SK-N-SH (cell line): ENCODE results near the gene LYZ. TPM values are rescaled to one million over a fixed set of nuclear protein-coding genes. Genes with fewer than 3 reads are reported as not detected.

Experiments used
- CTCF ChIA-PET: fragments of 300-600, 350-600 bp; formaldehyde crosslinking; extraction: SDS; loops from one replicate; lab custom pipeline; 2021; lab: Yijun Ruan, JAX
- POLR2A ChIA-PET: fragments of 350-600 bp; sonication (Branson Sonifier 250); formaldehyde crosslinking; extraction: SDS; loops from one replicate; lab custom pipeline; 2020; ENCODE audit warnings: antibody characterized with exemption, inconsistent platforms; lab: Yijun Ruan, JAX
- DNase-seq: peaks from one replicate; pipeline ENCODE4 v3.0.0; 2012
- H2AFZ ChIP-seq: fragments of 200-600 bp; sonication (generic); 2 replicates; pipeline ENCODE4 v1.8.1; 2016; ENCODE audit warnings: antibody characterized with exemption, mild to moderate bottlenecking, low read depth
- H3F3A ChIP-seq: fragments of 200-600 bp; sonication (generic); replicated peaks from 2 replicates; pipeline ENCODE3; 2016; ENCODE audit warnings: antibody characterized with exemption, mild to moderate bottlenecking; ENCODE audit not compliant: insufficient read depth
- H3K27ac ChIP-seq, 2 experiments: fragments of 200-500 bp in 1 of 2; fragments of 200-600 bp in 1 of 2; sonication (Bioruptor generic) in 1 of 2; sonication (generic), shearing (Covaris generic) in 1 of 2; 2 replicates each; pipeline versions ENCODE4 v1.5.1 to v1.6.1; 2014 to 2016; ENCODE audit warnings: low read depth in 2 of 2, inconsistent platforms in 1 of 2, low read length in 1 of 2, mild to moderate bottlenecking in 1 of 2, mixed read lengths in 1 of 2
- H3K27me3 ChIP-seq: fragments of 200-600 bp; sonication (generic), shearing (Covaris generic); 2 replicates; pipeline ENCODE4 v1.6.1; 2016; ENCODE audit warnings: mixed run types; ENCODE audit not compliant: insufficient read depth
- H3K36me3 ChIP-seq, 2 experiments: fragments of 200-500 bp in 1 of 2; fragments of 200-600 bp in 1 of 2; sonication (Bioruptor generic) in 1 of 2; sonication (generic) in 1 of 2; replicated peaks in 1 of 2; 2 replicates each; pipeline versions ENCODE3 to v1.5.1; 2014 to 2016; ENCODE audit warnings: low read length in 1 of 2, mild to moderate bottlenecking in 1 of 2; ENCODE audit not compliant: insufficient read depth in 2 of 2, control insufficient read depth in 1 of 2
- H3K4me1 ChIP-seq, 2 experiments: fragments of 200-500 bp in 1 of 2; fragments of 200-600 bp in 1 of 2; sonication (Bioruptor generic) in 1 of 2; sonication (generic), shearing (Covaris generic) in 1 of 2; 2 replicates each; pipeline versions ENCODE4 v1.5.1 to v1.6.1; 2014 to 2016; ENCODE audit warnings: low read depth in 1 of 2, low read length in 1 of 2, mixed run types in 1 of 2; ENCODE audit not compliant: insufficient read depth in 2 of 2, control insufficient read depth in 1 of 2
- H3K4me2 ChIP-seq: fragments of 200-600 bp; sonication (generic), shearing (Covaris generic); 2 replicates; pipeline ENCODE4 v1.6.1; 2017; ENCODE audit warnings: mixed run types
- H3K4me3 ChIP-seq, 2 experiments: fragments of 200-500 bp in 1 of 2; fragments of 200-600 bp in 1 of 2; sonication (Bioruptor generic) in 1 of 2; sonication (generic), shearing (Covaris generic) in 1 of 2; 2 replicates each; pipeline versions ENCODE4 v1.5.1 to v1.8.1; 2014 to 2016; ENCODE audit warnings: low read depth in 2 of 2, inconsistent platforms in 1 of 2, low read length in 1 of 2, mild to moderate bottlenecking in 1 of 2, mixed read lengths in 1 of 2, moderate library complexity in 1 of 2
- H3K79me2 ChIP-seq: fragments of 200-600 bp; sonication (generic); 2 replicates; pipeline ENCODE4 v1.8.1; 2017; ENCODE audit warnings: mild to moderate bottlenecking; ENCODE audit not compliant: insufficient read depth
- H3K9ac ChIP-seq: fragments of 200-600 bp; sonication (generic); 2 replicates; pipeline ENCODE4 v1.6.1; 2017; ENCODE audit warnings: mixed run types
- H3K9me2 ChIP-seq: fragments of 200-600 bp; sonication (generic); 2 replicates; pipeline ENCODE4 v1.6.1; 2017; ENCODE audit warnings: mixed run types
- H3K9me3 ChIP-seq: fragments of 200-600 bp; sonication (generic); 2 replicates; pipeline ENCODE4 v1.6.1; 2017; ENCODE audit warnings: mixed run types, mild to moderate bottlenecking, moderate library complexity
- H4K20me1 ChIP-seq: fragments of 200-600 bp; sonication (generic); 2 replicates; pipeline ENCODE4 v1.6.1; 2017; ENCODE audit warnings: mild to moderate bottlenecking, mixed run types; ENCODE audit not compliant: insufficient read depth
- CTCF ChIP-seq: fragments of 200-600 bp; sonication (generic); IDR thresholded peaks from 2 replicates; pipeline ENCODE4 v1.6.1; 2017; ENCODE audit warnings: antibody characterized with exemption, mild to moderate bottlenecking, moderate library complexity
- EZH2phosphoT487 ChIP-seq: fragments of 200-600 bp; sonication (generic); IDR thresholded peaks from 2 replicates; pipeline ENCODE4 v1.6.1; 2017; ENCODE audit warnings: low read depth, mixed run types, mild to moderate bottlenecking, antibody characterized with exemption, moderate library complexity, borderline replicate concordance
- FOSL2 ChIP-seq: IDR thresholded peaks from 2 replicates; pipeline ENCODE4 v1.4.0; 2012; ENCODE audit warnings: low read depth, mild to moderate bottlenecking, moderate library complexity, borderline replicate concordance
- FOXJ3 ChIP-seq: sonication (generic); formaldehyde crosslinking; IDR thresholded peaks from 2 replicates; pipeline ENCODE4 v1.5.1; 2020; ENCODE audit warnings: mild to moderate bottlenecking, missing genetic modification reagents
- FOXM1 ChIP-seq: IDR thresholded peaks from 2 replicates; pipeline ENCODE4 v1.4.0; 2012; ENCODE audit warnings: low read depth, mild to moderate bottlenecking
- MEF2A ChIP-seq: IDR thresholded peaks from 2 replicates; pipeline ENCODE4 v1.4.0; 2012; ENCODE audit warnings: low read depth, borderline replicate concordance
- NFIC ChIP-seq: IDR thresholded peaks from 2 replicates; pipeline ENCODE4 v1.4.0; 2012; ENCODE audit warnings: borderline replicate concordance
- NRF1 ChIP-seq: IDR thresholded peaks from 2 replicates; pipeline ENCODE4 v1.6.1; 2012; ENCODE audit warnings: low read depth, mild to moderate bottlenecking, low read length
- POLR2AphosphoS5 ChIP-seq: IDR thresholded peaks from 2 replicates; pipeline ENCODE4 v1.6.1; 2012; ENCODE audit warnings: low read depth, low read length
- RXRA ChIP-seq: IDR thresholded peaks from 2 replicates; pipeline ENCODE4 v1.4.0; 2012; ENCODE audit warnings: low read depth, mild to moderate bottlenecking, borderline replicate concordance
- SMC3 ChIP-seq: IDR thresholded peaks from 2 replicates; pipeline ENCODE4 v1.6.1; 2012; ENCODE audit warnings: low read depth, low read length, improper control_type of control experiment
- TAF1 ChIP-seq: IDR thresholded peaks from 2 replicates; pipeline ENCODE4 v1.6.1; 2012; ENCODE audit warnings: low read depth, mild to moderate bottlenecking, low read length, moderate library complexity, borderline replicate concordance
- TCF12 ChIP-seq: IDR thresholded peaks from 2 replicates; pipeline ENCODE4 v1.4.0; 2012
- TEAD4 ChIP-seq: IDR thresholded peaks from 2 replicates; pipeline ENCODE4 v1.4.0; 2012; ENCODE audit warnings: mild to moderate bottlenecking, borderline replicate concordance; ENCODE audit not compliant: insufficient read depth
- YY1 ChIP-seq: IDR thresholded peaks from 2 replicates; pipeline ENCODE4 v1.4.0; 2012; ENCODE audit warnings: low read depth, mild to moderate bottlenecking
- WGBS: methylation state at CpG from one replicate; pipeline ENCODE4 v1.1.6; 2017; ENCODE audit warnings: low lambda C conversion rate; 5-methylcytosine and 5-hydroxymethylcytosine counted together
- polyA plus RNA-seq, 3 experiments: library from polyadenylated mRNA; depleted of rRNA; stranded (reverse); fragments of >200 nt; gene quantifications; 2 replicates each; pipeline ENCODE4 v1.2.3, GENCODE V29; 2012
- TF ChIP-seq, protein P1 (sequence below): IDR thresholded peaks from 2 replicates; pipeline ENCODE4 v1.6.1; 2012; ENCODE audit warnings: mild to moderate bottlenecking, low read depth, low read length, moderate library complexity
- TF ChIP-seq, protein P2 (sequence below): IDR thresholded peaks from 2 replicates; pipeline ENCODE4; 2012
- TF ChIP-seq, protein P3 (sequence below): IDR thresholded peaks from 2 replicates; pipeline ENCODE4 v1.4.0; 2012; ENCODE audit warnings: low read depth
- TF ChIP-seq, protein P4 (sequence below): IDR thresholded peaks from 2 replicates; pipeline ENCODE4 v1.4.0; 2012; ENCODE audit warnings: low read depth, borderline replicate concordance

LYZ gene
- polyA plus RNA-seq, 1 of the 3 experiments (the other 2 are of a cell fraction): not detected

DNA sequence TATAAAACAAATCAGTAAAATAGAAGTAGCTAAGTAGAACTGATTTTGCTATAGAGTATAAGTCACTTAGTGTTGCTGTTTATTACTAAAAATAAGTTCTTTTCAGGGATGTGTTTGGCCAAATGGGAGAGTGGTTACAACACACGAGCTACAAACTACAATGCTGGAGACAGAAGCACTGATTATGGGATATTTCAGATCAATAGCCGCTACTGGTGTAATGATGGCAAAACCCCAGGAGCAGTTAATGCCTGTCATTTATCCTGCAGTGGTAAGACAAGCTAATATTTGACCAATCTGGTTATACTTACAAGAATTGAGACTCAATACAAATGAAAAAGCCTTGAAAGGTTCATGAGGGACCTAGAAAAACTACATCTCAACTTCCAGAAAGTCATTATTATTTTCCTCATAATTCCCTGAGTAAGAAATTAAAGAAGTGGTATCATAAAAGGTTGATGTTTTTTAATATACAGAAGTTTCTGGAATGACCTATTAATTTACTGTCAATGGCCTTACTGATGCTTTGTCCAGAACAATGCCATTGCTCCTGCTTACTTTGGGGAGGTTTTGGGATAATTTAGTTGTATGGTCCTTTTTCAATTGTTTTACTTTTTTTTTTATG lies 1.9 kb downstream of the LYZ start:
- H3K9ac ChIP-seq: no peak overlapping the region
- H3K79me2 ChIP-seq: no peaks in the 10 kb centered on the region
- 68% methylated on average over 2 of the region's 2 CpGs for WGBS
- TF ChIP-seq EZH2phosphoT487 (no peak), RXRA (no peak), NRF1 (no peak), CTCF (no peak), MEF2A (no peak), FOSL2 (no peak), TEAD4 (no peak)
- POLR2A ChIA-PET: no interaction called here
- no peak overlapping the region for H3K4me3 ChIP-seq
- no peak for DNase-seq
- H3K27me3 ChIP-seq: no peaks in the 10 kb centered on the region; the same call in 1 of the 2 replicates
- H3K4me1 ChIP-seq: no peaks in the 10 kb centered on the region
- H4K20me1 ChIP-seq: no peaks in the 10 kb centered on the region
- H3K9me3 ChIP-seq: no peaks in the 10 kb centered on the region
- CTCF ChIA-PET: interaction anchor here (1.5 to 1.6 kb wide), 2 partner anchors 8 to 289 kb away, joined by 3 to 5 read pairs; no protein-coding TSS in a partner anchor
- no peaks in the 10 kb centered on the region for H3K9me2 ChIP-seq
- no peaks in the 10 kb centered on the region for H3F3A ChIP-seq
- no peak overlapping the region for H2AFZ ChIP-seq
- no peak overlapping the region for H3K4me2 ChIP-seq
- no peaks in the 10 kb centered on the region for H3K36me3 ChIP-seq
- no peak overlapping the region for H3K27ac ChIP-seq

- DNase-seq: no peak
- H3K4me3 ChIP-seq: no peak overlapping the region
- no peaks in the 10 kb centered on the region for H3K36me3 ChIP-seq
- TF ChIP-seq, protein P1, sequence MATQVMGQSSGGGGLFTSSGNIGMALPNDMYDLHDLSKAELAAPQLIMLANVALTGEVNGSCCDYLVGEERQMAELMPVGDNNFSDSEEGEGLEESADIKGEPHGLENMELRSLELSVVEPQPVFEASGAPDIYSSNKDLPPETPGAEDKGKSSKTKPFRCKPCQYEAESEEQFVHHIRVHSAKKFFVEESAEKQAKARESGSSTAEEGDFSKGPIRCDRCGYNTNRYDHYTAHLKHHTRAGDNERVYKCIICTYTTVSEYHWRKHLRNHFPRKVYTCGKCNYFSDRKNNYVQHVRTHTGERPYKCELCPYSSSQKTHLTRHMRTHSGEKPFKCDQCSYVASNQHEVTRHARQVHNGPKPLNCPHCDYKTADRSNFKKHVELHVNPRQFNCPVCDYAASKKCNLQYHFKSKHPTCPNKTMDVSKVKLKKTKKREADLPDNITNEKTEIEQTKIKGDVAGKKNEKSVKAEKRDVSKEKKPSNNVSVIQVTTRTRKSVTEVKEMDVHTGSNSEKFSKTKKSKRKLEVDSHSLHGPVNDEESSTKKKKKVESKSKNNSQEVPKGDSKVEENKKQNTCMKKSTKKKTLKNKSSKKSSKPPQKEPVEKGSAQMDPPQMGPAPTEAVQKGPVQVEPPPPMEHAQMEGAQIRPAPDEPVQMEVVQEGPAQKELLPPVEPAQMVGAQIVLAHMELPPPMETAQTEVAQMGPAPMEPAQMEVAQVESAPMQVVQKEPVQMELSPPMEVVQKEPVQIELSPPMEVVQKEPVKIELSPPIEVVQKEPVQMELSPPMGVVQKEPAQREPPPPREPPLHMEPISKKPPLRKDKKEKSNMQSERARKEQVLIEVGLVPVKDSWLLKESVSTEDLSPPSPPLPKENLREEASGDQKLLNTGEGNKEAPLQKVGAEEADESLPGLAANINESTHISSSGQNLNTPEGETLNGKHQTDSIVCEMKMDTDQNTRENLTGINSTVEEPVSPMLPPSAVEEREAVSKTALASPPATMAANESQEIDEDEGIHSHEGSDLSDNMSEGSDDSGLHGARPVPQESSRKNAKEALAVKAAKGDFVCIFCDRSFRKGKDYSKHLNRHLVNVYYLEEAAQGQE: no peak
- TF ChIP-seq, protein P2, sequence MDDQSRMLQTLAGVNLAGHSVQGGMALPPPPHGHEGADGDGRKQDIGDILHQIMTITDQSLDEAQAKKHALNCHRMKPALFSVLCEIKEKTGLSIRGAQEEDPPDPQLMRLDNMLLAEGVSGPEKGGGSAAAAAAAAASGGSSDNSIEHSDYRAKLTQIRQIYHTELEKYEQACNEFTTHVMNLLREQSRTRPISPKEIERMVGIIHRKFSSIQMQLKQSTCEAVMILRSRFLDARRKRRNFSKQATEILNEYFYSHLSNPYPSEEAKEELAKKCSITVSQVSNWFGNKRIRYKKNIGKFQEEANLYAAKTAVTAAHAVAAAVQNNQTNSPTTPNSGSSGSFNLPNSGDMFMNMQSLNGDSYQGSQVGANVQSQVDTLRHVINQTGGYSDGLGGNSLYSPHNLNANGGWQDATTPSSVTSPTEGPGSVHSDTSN: no peak
- TF ChIP-seq, protein P3, sequence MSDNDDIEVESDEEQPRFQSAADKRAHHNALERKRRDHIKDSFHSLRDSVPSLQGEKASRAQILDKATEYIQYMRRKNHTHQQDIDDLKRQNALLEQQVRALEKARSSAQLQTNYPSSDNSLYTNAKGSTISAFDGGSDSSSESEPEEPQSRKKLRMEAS: no peak
- TF ChIP-seq NFIC: no peak
- TF ChIP-seq FOXM1: no peak
- no peak for TF ChIP-seq TAF1
- TF ChIP-seq POLR2AphosphoS5: no peak
- no peak for TF ChIP-seq SMC3
- TF ChIP-seq YY1: no peak
- TF ChIP-seq, protein P4, sequence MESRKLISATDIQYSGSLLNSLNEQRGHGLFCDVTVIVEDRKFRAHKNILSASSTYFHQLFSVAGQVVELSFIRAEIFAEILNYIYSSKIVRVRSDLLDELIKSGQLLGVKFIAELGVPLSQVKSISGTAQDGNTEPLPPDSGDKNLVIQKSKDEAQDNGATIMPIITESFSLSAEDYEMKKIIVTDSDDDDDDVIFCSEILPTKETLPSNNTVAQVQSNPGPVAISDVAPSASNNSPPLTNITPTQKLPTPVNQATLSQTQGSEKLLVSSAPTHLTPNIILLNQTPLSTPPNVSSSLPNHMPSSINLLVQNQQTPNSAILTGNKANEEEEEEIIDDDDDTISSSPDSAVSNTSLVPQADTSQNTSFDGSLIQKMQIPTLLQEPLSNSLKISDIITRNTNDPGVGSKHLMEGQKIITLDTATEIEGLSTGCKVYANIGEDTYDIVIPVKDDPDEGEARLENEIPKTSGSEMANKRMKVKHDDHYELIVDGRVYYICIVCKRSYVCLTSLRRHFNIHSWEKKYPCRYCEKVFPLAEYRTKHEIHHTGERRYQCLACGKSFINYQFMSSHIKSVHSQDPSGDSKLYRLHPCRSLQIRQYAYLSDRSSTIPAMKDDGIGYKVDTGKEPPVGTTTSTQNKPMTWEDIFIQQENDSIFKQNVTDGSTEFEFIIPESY: no peak
- no peak for TF ChIP-seq FOXJ3 (CRISPR knock-in tag)
- no peak for TF ChIP-seq TCF12
- TF ChIP-seq, all 33 proteins: peak for 0
- Histone ChIP-seq H3K9me3 (no peaks in the 10 kb centered on the region), H3F3A (no peaks in the 10 kb centered on the region), H2AFZ (no peak overlapping the region), H3K79me2 (no peaks in the 10 kb centered on the region), H4K20me1 (no peaks in the 10 kb centered on the region), H3K27ac (no peak overlapping the region), H3K4me1 (no peaks in the 10 kb centered on the region), H3K9ac (no peak overlapping the region), H3K27me3 (no peaks in the 10 kb centered on the region; the same call in 1 of the 2 replicates), H3K9me2 (no peaks in the 10 kb centered on the region), H3K4me2 (no peak overlapping the region)
- CTCF ChIA-PET: interaction anchor here (1.5 kb wide), 1 partner anchor 289 kb away, joined by 5 read pairs; no protein-coding TSS in a partner anchor
- 89% methylated on average over 1 of the region's 1 CpG for WGBS
- POLR2A ChIA-PET: no interaction called here
Measured at GRCh38 chr12:69350777-69351176, 2.6 kb downstream of the LYZ start.
